NCI-H446 (cell line): ENCODE results near the gene IL10RB.
"Not testable (repeated sequence)": the region's sequence is repeated elsewhere in the genome, so short reads cannot be mapped to it uniquely, and the experiment has no call there.

ENCODE experiments used
- DNase-seq, 2 experiments: peaks; one replicate each; lab custom pipeline; 2025; lab: John Stamatoyannopoulos, UW

IL10RB gene

GRCh38 chr21:33302055-33302454 lies 35.9 kb downstream of the IL10RB start:
- DNase-seq = no peak

- no peak for DNase-seq
These were observed 36.6 kb downstream of the IL10RB start for GRCh38 chr21:33302796-33303195.

DNA sequence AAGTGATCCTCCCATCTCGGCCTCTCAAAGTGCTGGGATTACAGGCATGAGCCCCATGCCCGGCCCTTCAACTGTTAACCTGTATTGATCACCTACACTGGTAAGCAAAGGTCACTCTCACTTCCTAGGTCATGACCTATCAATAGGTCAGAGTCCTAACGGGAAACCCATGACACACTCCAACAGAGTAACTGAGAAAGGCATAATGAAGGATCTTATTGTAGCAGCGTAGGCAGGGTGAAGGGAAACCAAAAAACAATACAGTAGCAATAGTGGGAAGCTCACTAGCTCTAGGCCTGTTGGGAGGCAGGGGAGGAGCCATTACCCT lies 39.1 kb downstream of the IL10RB start:
- no peak for DNase-seq

DNA sequence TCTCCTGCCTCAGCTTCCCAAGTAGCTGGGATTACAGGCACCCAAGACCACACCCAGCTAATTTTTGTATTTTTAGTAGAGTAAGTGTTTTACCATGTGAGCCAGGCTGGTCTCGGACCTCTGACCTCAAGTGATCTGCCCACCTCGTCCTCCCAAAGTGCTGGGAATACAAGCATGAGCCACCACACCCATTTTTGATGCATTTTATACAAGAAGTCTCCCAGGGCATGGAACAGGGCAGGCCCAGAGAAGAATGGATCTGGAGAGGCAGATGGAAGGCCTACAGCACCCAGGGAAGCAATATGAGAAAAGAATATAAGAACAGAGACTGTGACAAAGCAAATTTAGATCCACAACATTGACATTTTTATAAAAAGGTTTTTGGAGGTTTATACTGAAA lies 39.8 kb downstream of the IL10RB start:
- DNase-seq = no peak

- DNase-seq = peak; percentile 10 to 52
These were observed 42.7 kb downstream of the IL10RB start for GRCh38 chr21:33308586-33309490.

GRCh38 chr21:33309778-33310177 lies 43.6 kb downstream of the IL10RB start:
- DNase-seq = no peak

- DNase-seq = no peak
These were observed 46.0 kb downstream of the IL10RB start for GRCh38 chr21:33312121-33312520.

DNA sequence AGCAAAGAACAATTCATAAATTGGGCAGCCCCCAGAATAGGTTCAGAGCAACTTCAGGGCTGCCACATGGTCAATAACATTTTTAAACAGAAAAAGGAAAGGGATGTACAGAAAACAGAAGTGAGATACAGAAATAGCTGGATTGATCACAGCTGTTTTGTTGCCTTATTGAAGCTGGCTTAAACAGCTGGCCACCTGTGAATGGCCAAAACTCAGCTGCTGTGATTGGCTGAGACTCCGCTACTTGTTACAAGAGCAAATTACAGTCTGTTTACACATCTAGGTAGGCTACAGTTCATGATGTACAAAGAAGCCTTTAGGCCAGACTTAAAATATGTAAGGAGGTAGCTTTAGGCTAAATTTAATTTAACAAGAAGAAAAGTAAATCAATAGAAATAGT lies 47.0 kb downstream of the IL10RB start:
- DNase-seq = no peak

DNA sequence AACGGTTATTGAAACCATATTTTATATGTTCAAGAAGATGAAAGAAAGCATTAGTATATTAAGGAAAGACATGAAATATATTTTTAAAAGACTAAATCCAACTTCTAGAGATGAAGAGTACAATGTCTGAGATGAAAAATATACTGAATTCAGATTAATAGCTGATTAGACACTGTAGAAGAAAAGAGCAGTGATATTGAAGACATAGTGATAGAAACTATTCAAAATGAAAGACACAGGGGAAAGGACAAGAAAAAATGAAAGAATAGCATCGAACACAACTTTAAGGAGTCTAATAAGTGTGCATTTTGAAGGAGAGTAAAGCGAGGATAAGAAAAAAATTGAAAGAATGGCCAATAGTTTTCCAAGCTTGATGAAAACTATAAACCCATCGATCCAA lies 47.4 kb downstream of the IL10RB start:
- no peak for DNase-seq

- DNase-seq = no peak
These were observed 47.9 kb downstream of the IL10RB start for GRCh38 chr21:33314111-33314510.

GRCh38 chr21:33315946-33316710 lies 50.0 kb downstream of the IL10RB start:
- no peak for DNase-seq

DNA sequence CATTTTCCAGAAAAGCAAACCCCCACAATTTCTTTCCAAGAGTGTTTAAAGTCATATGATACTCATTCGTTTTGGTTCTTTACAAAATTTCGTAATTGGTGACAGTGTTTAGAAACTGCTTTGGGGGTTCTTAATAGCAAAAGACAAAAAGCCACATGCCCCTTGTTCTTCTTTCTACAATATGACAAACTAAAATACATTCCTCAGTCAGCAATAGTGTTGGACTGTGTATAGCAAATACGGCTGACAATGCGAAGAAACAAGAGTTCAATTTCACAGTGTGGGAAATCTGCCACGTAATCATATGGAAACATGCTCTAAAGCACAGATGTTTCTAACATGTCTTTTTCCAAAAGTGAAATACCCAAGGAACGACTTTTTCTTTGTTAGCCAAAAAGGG lies 51.0 kb downstream of the IL10RB start:
- DNase-seq = no peak

DNA sequence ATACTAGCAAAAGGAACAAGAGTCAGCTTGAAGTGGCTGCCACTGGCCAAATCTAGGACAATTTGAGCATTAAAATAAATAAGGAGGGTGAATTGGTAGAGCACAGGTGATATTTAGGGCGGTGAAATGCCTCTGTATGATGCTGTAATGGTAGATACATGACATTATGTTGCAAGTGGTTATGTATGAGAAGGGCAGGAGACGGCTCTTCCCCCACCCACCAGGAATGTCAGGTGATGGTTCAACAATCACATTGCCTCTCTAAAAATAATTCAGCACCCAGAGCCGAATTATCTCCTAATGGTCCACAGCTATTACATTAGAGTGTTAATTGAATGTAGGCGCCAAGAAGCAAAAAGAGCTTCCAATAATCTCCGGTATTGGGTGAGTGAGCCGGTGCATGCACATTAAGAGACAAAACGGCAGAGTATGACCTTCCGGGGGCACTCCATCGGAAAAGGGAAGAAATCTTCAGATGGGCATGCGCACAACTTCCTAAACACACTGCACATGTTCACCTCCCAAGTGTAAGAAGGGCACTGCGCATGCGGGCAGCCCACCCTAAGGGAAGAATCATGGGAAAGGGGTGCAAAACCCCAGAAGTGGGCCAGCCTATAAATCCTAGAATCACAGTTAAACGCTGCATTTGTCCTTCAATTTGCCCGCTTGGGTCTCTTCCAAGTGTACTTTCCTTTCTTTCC lies 51.8 kb downstream of the IL10RB start:
- DNase-seq = no peak

GRCh38 chr21:33321005-33321404 lies 54.8 kb downstream of the IL10RB start:
- DNase-seq = not testable (repeated sequence)

DNA sequence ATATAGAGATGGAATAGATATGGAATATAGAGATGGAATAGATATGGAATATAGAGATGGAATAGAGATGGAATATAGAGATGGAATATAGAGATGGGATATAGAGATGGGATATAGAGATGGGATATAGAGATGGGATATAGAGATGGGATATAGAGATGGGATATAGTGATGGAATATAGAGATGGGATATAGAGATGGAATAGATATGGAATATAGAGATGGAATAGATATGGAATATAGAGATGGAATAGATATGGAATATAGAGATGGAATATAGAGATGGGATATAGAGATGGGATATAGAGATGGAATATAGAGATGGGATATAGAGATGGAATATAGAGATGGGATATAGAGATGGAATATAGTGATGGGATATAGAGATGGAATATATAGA lies 57.4 kb downstream of the IL10RB start:
- not testable (repeated sequence) for DNase-seq

- DNase-seq = peak; percentile 99
These were observed 58.4 kb downstream of the IL10RB start, which contains the start of gene IFNAR1 for GRCh38 chr21:33324291-33325221. Gene IFNAR1 (plus strand): TSS chr21:33324970. CDS start chr21:33325056, 86 bp downstream.

- DNase-seq = peak in 1 of 2 experiments; percentile 33
These were observed 59.3 kb downstream of the IL10RB start for GRCh38 chr21:33325222-33326067.

GRCh38 chr21:33327326-33327725 lies 61.2 kb downstream of the IL10RB start:
- no peak for DNase-seq

GRCh38 chr21:33327792-33328433 lies 61.7 kb downstream of the IL10RB start:
- no peak for DNase-seq

GRCh38 chr21:33330726-33331125 lies 64.6 kb downstream of the IL10RB start:
- no peak for DNase-seq
